GM18867 (cell line): ENCODE results near the gene KCTD3.

Experiments used
- ATAC-seq: cut with Tn5 transposase; IDR thresholded peaks from one replicate; pipeline ENCODE4 v1.9.1; 2021; ENCODE audit warnings: mild to moderate bottlenecking, moderate library complexity; ENCODE audit not compliant: unreplicated experiment

Gene KCTD3

DNA sequence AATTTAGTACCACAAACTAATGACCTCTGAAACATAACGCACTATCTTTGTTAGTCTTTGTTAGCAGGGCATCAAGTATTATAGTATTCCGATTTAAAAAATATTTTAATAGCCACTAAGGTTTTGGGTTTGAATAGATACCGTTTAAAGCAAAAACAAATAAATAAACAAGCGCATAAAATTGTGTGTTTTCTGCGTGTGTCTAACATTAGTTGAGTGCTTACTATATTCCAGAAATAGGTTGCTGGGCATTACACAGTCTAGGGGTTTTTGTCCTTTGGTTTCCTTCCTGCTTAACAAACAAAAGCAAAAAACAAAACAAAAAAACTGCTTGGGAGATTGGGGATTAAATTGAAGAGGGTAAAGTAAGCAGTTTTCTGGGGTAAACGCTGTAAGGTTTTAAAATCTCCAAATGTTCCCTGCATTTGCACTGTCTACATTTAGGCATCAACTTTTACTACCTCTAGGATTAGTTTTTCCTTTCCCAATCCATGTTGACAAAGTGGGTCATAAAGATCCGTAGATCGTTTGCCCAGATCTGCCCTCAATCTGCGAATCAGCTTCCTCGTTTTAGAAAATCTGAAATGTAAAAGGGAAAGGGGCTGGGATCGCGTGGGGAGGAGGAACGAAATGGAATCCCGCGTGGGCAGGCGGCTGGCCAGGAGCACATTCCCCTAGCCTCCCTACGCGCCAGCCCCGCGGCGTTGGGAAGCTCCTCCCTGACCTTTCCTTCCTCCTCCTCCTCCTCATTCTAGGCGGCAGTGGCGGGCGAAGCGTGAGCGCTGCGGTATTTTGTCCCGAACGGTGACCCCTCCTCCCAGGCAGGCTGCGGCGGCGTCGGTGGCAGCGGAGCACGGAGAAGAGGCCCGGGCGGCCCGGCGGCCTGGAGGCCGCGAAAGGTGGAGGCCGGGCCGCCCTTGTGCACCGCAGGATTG, at the start of gene KCTD3:
TSS of gene KCTD3 (plus strand) at position 749 of the 935 bp plus-strand sequence. CDS start 382 bp downstream, outside the sequence.
- ATAC-seq, result peak; percentile 76

DNA sequence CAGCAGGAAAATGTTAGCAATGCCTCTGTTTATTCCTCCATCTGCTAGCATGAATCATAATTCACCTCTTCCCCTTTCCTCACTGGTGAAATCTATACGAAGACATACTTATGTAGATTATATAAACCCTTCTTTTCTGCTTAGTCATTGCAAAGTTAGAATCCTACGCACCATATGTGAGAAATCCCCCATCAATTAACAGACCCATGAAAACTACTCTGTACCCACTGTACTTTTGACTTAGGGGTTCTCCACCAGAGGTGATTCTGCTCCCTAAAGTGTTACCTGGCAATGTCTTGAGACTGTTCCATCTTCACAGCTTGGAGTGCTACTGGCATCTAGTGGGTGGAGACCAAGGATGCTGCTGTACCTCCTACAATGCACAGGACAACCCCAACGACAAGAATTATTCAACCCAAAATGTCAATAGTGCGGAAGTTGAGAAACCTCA, 49.6 kb upstream of the KCTD3 start:
- no peak for ATAC-seq

DNA sequence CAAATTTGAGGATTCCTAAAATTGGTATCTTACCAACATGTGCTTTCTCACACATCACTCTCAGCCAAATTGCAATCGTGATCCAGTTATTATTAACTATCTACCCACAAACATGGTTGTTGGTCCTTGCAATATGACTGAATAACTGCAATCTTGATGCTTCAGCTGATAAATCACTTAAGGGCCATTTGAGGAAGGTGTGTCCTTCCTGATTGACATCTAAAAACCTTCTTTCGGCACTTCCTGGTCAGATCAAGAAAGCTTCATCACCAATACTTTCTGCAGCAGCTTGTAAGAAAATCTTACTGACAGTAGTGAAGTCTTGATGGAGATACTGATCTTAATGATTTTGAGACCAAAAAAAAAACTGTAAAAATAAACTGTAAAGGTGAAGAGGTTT, 48.5 kb upstream of the KCTD3 start:
- ATAC-seq, result no peak

DNA sequence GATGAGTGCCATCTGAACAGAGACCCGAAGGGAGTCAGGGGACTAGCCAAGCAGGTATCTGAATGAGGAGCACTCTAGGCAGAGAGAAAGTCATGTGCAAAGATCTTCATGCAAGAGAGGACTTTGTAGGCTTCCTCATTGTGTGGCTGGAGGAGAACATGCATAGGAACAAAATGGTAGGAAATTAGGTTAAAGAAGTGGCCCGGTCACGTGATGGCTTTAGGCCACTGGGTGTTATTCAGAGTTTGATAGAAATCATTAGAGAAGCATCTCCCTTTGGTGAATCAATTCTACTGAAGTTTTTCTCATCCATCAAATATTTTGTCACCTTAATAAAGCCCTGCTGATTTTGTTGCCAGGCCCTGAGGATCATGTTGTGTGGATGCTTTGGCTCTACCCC, 45.8 kb upstream of the KCTD3 start:
- no peak for ATAC-seq

DNA sequence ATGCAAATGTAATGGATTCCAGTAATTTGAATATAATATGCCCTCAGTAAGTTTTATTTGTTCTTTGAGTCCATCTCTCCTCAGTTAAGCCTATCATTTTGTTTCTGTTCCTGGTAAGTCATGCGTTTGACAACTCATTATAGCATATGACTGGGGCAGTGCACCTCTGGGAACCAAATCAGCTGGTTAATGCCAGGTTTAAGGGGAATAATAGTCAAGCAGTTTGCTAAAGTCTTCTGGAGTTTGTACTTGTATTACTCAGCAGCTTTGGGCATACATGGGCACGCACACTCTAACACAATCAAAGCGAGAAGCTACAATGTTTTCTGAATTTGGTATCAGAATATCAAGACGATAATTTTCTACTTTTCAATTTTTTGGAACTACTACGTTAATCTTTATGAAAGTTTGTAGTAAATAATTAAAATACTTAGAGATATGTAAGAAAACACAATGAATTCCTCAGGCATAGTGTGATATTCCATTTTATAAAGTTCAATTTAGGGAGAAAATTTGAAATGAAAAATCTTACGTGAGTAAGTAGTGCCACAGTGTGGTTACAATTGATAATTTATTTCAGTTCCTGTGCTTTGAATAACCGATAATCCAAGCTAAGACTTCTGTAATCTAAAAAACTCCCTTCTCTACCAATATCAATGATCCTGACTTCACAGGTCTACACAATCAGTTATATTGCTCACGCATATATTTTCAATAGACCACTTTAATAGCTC, 43.8 kb upstream of the KCTD3 start:
- ATAC-seq, result no peak

DNA sequence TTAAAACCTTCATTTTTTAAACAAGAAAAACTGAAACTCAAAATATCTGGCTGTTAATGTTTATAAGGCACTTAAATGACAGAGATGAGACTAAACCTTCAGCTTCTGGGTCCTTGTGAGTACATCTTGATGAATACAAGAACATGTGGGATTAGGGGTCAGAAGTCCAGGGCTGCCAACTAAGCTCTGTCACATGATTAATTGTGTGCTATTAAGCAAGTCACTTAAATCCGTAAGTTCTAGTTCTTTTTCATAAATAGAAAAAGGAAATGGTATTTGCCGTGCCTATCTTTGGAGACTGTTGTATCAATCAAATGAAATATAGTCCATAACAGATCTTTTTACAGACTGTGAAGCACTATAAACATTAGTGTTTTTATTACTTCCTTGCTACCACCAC, 43.2 kb upstream of the KCTD3 start:
- ATAC-seq, result no peak

DNA sequence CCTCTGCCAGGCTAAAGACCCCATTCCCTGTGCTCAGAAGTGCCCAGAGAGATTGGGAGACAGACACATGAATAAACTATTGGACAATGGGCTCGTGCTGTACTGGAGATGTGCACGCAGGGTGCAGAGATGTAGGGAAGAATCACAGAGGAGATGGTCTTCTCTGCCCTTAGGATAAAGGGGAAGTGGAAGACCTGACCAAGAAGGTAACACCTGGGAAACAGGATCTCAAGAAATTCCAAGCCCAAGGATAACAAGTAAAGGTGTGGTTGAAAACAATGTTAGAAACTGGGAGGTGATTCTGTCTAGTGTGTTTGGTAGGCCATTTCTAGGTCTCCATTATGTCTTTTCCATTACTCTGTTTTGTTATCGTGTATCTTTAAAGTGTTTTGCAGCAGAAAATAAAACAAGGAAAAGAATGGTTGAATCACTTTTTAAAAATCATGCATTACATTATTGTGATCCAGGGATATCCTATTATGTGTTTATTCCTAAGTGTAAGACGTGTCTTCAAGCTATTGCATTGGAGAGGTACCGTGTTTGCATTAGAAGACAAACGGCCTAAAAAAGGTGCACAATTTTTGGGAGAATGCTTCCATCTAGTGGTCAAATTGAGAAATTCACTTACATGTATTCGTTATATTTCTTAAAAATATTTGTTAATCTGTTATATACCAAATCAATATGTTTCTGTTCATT, 40.8 kb upstream of the KCTD3 start:
- peak; percentile 58 for ATAC-seq

DNA sequence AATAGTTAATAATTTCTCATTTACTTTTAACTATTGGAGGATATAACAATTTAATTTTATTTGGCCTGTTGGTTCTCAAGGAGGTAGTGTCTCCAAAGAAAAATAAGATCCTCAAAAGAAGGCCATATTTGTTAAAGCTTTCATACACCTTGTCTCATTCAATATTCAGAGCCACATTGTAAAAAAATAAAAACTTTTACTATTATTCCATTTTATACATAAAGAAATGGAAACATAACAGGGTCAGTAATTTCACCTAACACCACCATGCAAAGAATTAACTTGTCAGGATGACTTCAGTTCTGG, 40.3 kb upstream of the KCTD3 start:
- ATAC-seq, result no peak

DNA sequence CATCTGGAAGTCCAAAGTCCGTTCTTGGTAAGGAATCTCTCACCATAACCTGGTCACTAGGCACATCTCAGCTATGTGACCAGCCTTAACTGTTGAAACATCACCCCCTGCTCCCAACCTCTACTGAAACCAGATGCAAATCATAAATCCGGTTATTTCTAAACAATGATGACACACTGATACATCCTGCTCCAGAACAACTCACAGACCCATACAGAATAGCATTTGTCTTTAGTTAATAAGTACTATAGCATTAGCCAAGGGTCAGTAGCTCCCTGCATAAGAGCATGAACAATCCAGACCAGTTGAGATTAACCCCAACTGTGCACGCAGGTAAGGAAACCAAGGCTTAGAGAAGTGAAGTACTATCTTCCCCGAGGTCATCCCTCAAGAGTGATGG, 38.0 kb upstream of the KCTD3 start:
- ATAC-seq, result peak; percentile 71

DNA sequence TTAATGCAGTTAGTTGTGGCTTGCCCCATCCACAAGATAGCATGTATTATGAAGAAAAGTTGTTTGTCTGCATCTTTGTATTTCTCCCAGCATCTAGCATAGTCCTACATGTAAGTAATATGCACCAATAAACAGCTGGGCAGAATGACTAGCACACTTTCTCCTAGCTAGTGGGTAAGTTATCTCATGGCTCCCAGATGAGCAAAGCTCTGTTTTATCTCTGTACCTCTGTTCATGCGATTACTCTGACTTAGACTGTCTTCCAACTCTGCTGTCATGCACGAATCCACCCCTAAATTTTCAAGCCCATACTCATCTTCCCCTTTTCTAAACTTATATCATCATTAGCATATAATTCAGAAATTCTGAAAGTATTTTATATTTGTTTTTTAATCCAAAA, 37.5 kb upstream of the KCTD3 start:
- peak; percentile 14 for ATAC-seq

DNA sequence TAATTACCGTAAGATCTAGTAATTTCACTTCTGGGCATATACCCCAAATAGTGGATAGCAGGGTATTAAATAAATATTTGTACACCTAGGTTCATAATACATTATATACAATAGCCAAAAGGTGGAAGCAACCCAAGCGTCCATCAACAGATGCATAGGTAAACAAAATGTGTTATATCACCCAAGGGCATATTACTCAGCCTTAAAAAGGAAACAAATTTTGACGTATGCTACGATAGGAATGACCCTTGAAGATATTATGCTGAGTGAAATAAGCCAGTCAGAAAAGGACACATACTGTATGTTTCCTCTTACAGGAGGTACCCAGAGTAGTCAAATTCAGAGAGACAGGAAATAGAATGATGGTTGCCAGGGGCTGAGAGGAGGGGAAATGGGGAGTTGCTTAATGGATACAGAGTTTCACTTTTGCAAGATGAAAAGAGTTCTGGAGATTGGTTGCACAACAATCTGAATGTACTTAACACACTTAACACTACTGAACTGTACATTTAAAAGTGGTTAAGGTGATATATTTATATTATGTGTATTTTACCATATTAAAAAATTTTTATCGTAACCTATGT, 36.6 kb upstream of the KCTD3 start:
- ATAC-seq, result no peak

DNA sequence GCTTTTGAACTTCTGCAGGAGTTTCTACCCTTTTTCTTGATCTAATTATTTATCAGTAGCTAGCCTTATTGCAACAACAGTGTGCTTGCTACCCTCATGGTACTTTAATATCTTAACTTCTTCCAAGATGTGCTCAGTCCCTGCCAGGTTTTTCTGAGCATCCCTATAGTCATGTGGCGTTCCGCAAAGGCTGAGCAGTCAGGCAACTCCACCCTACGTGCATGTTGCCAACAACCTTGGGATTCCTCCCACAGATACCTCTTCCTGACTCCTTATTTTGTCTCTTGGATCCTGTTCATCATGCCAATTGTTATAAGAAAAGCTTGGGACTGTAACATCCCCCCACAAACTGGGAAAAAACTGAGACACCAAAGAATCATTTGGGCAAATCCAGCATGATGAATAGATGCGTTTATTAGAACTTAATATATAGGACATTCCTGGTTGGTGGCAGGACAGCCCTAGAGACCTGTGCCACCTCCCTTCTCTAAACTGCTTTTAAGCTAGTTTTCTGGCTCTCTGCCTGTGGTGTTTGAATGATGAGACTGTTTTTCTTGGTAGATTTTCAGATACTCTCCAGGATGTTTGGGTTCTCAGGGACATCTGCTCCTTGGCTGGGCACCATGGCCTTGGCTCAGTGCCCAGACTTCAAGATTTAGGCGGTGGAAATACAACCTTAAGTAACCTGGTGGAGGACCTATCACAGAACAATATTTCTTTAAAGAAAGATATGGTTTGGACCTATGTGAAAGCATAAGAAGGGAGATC, 27.1 kb upstream of the KCTD3 start:
- ATAC-seq, result no peak

DNA sequence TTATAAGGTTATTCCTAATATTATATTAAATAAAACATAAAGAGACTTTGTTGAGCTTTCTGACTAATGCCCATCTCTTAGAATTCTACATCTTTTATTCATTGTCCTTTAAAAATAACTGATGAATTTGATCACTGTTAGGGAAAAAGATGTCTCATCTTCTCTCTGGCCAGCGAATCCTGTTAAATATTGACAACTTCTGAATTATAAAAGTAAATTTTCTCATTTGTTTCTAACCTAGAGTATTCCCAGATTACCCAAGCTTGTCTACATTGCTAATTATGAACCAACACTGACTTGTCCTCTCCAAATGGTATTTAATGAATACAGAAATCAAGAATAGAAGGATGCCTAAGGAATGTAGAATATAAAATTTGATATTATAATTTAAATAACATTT, 24.8 kb upstream of the KCTD3 start:
- no peak for ATAC-seq

DNA sequence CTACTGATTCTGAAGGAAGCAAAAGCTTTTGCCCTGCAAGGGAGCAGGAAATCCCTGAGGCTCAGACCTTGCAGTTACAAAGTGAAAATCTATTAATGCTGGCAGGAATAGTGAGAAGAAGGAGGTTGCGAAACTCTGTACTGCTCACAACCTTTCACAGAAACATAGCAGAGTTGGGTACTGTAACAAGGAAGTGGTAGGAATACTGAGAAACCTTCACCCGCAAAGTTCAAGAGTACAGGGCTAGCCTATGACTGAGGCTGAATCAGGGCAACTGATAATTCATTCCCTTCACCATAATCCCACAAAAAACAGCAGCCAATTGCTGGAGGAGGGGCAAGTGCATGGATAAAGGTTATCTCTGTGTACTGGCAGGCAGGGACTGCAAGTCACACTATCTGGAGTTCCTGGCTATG, 23.9 kb upstream of the KCTD3 start:
- peak; percentile 98 for ATAC-seq

DNA sequence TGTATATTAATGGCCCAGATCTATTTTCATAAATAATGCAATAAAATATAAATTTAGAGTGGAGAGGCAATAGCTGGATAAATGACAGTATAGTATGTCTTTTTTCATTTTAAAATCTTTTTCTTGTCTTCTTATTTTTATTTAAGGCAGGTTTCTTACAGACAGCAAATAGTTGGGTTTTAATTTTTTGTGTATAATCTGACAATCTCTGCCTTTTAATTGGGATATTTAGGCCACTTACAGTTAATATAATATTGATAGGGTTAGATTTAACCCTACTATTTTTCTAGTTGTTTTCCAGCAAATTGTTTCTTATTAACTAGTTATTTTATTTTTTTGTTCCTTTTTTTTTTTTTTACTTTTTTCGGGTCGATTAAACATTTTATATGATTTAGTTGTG, 23.3 kb upstream of the KCTD3 start:
- ATAC-seq, result no peak

DNA sequence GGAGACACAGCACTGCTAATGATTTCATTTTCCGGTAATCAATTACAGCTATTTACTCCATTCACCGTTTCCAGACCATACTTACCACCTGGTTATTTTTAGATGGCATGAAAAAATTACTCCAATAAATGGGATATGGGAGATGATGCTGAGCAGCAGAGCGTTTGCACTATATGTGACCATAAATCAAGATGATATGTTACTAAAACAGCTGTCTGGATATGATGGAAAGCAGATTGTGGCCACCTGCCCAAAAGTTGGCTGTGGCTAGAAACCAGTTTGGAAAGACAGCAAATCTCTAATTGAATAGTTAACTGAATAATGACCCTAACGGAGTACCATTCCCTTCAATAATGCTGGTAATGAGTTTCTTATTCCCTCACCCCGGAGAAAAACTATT, 22.5 kb upstream of the KCTD3 start:
- ATAC-seq, result no peak

DNA sequence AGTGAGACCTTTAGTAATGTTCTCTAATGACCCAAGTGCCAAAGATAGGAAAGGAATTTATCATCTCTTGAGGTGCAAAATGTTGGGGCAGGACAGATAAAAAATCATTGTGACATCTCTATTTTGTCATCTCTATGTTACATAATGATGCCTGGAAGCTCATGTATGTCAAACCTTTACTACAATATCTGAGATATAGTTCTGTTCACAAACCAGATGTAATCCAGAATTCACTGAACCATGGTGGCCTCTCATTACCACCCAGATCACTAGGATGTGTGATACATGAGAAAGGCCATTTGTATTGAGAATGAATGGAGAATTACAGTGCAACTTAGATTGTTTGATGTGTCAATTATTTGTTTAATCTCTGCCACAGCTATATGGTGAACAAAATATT, 22.0 kb upstream of the KCTD3 start:
- ATAC-seq, result no peak

DNA sequence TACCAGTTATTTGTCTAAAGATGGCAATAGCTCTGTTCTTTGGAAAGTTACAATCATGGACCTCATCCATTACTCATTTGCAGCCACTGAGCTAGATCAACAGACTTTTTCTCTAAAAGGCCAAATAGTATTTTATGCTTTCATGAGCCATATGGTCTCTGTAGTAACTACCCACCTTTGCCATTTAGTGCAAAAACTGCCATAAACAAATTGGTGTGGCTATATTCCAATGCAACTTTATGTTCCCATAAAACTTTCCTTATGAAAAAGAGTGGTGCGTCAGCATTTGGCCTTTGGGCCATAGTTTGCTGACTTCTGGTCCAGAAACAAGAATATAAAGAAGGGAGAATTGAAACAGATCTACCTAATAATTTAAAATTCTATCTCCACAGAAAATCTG, 20.1 kb upstream of the KCTD3 start:
- no peak for ATAC-seq

DNA sequence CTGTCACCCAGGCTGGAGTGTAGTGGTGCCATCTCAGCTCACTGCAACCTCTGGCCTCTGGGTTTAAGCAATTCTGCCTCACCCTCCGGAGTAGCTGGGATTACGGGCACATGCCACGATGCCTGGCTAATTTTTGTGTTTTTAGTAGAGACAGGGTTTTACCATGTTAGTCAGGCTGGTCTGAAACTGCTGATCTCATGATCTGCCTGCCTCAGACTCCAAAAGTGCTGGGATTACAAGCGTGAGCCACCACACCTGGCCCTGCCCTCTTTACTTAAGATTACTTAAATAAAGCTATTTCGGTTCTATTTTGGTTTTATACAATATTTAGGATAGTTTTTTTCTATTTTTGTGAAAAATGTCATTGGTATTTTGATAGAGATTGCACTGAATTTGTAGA, 15.3 kb upstream of the KCTD3 start:
- no peak for ATAC-seq

DNA sequence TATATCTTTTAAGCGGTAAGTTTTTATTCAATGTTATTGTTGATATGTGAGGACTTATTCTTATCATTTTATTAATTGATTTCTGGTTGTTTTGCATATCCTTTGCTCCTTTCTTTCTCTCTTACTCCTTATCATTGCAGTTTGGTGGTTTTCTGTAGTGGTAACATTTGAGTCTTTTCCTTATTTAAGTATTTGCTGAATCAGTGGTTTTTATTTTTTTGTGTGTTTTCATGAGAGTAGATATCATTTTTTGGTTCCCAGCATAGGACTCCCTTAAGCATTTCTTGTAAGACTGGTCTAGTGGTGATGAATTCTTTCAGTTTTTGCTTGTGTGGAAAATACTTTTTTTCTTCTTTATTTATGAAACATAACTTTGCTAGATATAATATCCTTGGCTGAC, 12.2 kb upstream of the KCTD3 start:
- no peak for ATAC-seq

DNA sequence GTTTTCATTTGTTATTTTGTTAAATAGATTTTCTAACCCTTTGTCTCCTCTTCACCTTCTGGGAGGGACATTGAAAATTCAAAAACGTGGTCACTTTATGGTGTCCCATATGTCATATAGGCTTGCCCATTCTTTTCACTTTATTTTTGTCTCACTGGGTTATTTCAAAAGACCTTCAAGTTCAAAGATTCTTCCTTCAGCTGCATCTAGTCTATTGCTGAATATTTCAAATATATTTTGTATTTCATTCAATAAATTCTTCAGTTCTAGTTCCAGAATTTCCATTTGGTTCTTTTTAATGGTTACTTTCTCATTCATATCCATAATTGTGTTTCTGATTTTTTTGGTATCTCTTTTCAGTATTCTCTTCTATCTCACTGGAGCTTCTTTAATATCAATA, 11.6 kb upstream of the KCTD3 start:
- ATAC-seq, result no peak
